ENCODE measurements around the gene CTNND1.

- no peak for TF ChIP-seq USF2 (IDR thresholded peaks at IDR 0.05; ENCODE audit: low read length)
- no peak for TF ChIP-seq EZH2 (IDR thresholded peaks at IDR 0.05; ENCODE audit: low read depth, low read length, severe bottlenecking)
- no peak for TF ChIP-seq CTCF (IDR thresholded peaks at IDR 0.05; ENCODE audit: control extremely low read depth in 1 of 3, insufficient read depth in 1 of 3, low read depth in 1 of 3, low read length in 3 of 3)
- no peak for TF ChIP-seq E2F6 (IDR thresholded peaks at IDR 0.05)
- no peak for TF ChIP-seq ZNF274 (IDR thresholded peaks at IDR 0.05; ENCODE audit: borderline replicate concordance, extremely low read depth, low read length)
- no peak for TF ChIP-seq RBBP5 (IDR thresholded peaks at IDR 0.05; ENCODE audit: borderline replicate concordance, low read depth, low read length)
- TF ChIP-seq NANOG (IDR thresholded peaks at IDR 0.05; ENCODE audit: insufficient read depth, low read depth, low read length, poor library complexity, severe bottlenecking): no peak
- no peak for TF ChIP-seq MAFK (IDR thresholded peaks at IDR 0.05; ENCODE audit: low read depth, low read length)
- TF ChIP-seq CHD1 (IDR thresholded peaks at IDR 0.05; ENCODE audit: low read depth, low read length): no peak
- TF ChIP-seq CEBPB (IDR thresholded peaks at IDR 0.05; ENCODE audit: low read depth, low read length): no peak
- no peak for TF ChIP-seq MAX (IDR thresholded peaks at IDR 0.05)
Observed at GRCh38 chr11:57742087-57742452, 19.5 kb upstream of the CTNND1 start.
